GM19351 (cell line): ENCODE results near the gene KIR3DL3.
"Not testable (repeated sequence)": the region's sequence is repeated elsewhere in the genome, so short reads cannot be mapped to it uniquely, and the experiment has no call there.

Experiments used
- ATAC-seq: cut with Tn5 transposase; IDR thresholded peaks from one replicate; pipeline ENCODE4 v1.9.1; 2021; ENCODE audit warnings: mild to moderate bottlenecking, moderate library complexity; ENCODE audit not compliant: unreplicated experiment

The KIR3DL3 gene

DNA sequence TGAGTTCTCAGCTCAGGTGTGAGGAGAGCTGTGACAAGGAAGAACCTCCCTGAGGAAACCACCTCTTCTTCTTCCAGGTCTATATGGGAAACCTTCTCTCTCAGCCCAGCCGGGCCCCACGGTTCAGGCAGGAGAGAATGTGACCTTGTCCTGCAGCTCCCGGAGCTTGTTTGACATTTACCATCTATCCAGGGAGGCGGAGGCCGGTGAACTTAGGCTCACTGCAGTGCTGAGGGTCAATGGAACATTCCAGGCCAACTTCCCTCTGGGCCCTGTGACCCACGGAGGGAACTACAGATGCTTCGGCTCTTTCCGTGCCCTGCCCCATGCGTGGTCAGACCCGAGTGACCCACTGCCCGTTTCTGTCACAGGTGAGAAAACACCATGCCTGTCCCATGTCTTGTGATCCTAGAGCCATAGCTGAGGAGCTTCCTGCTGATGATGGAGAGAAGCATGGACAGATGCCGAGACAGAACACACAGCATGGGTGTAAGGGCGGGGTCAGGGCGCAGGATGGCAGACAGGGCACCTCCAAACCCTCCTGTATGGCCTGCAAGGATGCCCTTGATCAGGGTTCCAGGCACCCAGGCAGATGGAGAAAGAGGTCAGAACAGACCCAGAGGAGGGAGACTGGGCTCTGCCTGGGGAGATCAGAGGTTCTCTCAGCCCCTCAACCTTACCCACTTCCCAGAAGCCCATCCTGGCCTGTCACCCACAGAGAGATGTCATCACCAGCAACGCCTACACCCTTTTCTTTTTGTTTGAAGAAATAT is 5.4 kb downstream of the KIR3DL3 start:
- no peak for ATAC-seq

DNA sequence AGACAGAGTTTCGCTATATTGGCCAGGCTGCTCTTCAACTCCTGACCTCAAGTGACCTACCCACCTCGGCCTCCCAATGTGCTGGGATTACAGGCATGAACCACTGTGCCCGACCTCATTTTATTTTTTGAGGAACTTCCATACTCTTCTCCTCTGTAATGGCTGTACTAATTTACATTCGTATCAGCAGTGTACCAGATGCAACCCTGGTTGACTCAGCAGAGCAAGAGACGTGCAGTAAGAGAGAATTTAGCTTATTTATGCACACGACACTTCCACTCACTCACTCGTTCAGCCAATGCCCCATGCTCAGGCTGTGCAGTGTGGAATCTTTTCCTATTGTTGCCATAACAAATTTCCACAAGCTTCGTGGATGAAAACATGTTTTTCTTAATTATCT is 6.9 kb downstream of the KIR3DL3 start:
- no peak for ATAC-seq

DNA sequence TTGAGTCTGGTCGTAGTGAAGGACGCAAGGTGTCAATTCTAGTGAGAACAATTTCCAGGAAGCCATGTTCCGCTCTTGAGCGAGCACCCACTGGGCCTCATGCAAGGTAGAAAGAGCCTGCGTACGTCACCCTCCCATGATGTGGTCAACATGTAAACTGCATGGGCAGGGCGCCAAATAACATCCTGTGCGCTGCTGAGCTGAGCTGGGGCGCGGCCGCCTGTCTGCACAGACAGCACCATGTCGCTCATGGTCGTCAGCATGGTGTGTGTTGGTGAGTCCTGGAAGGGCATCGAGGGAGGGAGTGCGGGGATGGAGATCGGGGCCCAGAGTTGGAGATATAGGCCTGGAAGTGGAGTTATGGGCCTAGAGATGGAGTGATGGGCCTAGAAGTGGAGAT is 14.1 kb downstream of the KIR3DL3 start, which contains the start of gene KIR2DL3:
Gene KIR2DL3 (plus strand): TSS at position 208 of the 400 bp plus-strand sequence. CDS start 33 bp downstream, at position 241.
- ATAC-seq: not testable (repeated sequence)

DNA sequence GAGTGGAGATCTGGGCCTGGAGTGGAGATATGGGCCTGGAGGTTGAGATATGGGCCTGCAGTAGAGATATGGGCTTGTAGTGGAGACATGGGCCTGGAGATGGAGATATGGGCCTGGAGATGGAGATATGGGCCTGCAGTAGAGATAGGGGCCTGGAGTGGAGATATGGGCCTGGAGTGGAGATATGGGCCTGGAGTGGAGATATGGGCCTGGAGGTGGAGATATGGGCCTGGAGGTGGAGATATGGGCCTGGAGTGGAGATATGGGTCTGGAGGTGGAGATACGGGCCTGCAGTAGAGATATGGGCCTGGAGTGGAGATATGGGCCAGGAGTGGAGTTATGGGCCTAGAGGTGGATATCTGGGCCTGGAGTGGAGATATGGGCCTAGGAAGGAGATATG is 14.5 kb downstream of the KIR3DL3 start:
- no peak for ATAC-seq

DNA sequence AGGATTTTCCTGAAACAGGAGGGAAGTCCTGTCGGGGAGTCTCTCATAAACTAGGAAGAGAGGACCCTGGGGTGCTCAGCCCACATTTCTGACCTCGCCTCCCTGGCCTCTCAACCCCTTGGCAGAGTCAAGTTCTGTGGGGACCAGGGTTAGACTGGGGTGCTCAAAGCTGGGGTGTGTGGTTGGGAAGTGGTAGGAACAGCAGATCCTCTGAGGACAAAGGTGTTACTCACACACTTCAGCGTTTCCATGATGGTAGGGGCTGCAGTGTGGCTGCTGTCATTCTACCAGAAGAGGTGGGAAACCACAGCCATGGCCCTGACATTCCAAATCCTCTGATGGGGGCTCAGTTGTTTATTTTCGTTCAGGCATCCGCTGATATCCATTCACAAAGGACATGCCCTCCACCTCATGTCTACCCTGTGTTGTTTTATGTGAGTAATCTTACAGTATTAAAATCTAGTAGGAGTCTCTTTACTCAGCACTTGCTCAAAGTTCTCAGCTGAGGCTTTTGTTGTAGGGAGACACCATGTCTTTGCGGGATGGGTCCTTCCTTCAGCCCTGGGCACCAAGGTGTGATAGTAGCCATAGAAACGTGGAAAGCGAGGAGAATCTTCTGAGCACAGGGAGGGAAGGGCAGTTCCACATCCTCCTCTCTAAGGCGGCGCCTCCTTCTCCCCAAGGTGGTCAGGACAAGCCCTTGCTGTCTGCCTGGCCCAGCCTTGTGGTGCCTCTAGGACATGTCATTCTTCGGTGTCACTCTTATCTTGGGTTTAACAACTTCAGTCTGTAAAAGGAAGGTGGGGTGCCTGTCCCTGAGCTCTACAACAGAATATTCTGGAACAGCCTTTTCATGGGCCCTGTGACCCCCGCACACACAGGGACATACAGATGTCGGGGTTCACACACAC is 15.6 kb downstream of the KIR3DL3 start:
- ATAC-seq: no peak

DNA sequence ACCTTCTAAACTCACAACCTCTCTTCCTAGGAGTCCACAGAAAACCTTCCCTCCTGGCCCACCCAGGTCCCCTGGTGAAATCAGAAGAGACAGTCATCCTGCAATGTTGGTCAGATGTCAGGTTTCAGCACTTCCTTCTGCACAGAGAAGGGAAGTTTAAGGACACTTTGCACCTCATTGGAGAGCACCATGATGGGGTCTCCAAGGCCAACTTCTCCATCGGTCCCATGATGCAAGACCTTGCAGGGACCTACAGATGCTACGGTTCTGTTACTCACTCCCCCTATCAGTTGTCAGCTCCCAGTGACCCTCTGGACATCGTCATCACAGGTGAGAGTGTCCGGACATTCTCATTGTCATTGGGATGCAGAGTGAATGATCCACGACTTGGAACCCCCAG is 17.7 kb downstream of the KIR3DL3 start:
- not testable (repeated sequence) for ATAC-seq

DNA sequence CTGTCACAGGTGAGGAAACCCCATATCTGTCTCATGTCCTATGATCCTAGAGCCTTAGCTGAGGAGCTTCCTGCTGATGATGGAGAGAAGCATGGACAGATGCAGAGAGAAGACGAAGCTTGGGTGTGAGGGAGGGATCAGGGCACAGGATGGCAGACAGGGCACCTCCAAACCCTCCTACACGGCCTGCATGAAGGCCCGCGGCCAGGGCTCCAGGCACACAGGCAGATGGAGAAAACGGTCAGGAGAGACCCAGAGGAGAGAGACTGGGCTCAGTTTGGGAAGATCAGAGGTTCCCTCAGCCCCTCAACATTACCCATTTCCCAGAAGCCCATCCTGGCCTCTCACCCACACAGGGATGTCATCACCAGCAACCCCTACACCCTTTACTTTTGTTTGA is 19.8 kb downstream of the KIR3DL3 start:
- not testable (repeated sequence) for ATAC-seq

DNA sequence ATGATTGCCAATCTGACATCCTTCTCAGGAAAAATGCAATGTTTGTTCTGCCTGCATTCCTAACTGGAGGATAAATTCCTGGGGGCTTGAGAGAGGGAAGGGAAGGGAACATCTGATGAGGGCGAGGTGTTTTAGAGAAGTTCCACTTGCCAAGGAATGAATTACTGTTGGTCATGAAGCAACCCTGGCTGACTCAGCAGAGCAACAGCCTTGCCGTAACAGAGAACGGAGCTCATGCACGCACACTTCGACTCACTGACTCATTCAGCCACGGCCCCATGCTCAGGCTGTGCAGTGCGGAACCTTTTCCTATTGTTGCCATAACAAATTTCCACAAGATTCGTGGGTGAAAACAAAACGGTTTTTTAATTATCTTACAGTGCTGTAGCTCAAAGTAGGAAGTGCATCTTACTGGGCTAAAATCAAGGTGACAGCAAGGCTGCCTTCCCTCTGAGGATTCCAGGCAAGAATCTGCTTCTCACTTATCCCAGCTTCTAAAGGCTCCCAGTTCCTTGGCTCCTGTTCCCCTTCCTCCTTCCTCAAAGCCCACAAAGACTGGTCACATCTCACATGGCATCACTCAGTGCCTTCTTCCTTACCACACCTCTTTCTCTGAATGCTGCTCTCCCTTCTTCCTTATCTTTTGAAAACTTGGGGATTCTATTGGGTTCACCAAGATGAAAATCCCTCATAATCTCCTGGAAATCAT is 23.5 kb downstream of the KIR3DL3 start:
- not testable (repeated sequence) for ATAC-seq

DNA sequence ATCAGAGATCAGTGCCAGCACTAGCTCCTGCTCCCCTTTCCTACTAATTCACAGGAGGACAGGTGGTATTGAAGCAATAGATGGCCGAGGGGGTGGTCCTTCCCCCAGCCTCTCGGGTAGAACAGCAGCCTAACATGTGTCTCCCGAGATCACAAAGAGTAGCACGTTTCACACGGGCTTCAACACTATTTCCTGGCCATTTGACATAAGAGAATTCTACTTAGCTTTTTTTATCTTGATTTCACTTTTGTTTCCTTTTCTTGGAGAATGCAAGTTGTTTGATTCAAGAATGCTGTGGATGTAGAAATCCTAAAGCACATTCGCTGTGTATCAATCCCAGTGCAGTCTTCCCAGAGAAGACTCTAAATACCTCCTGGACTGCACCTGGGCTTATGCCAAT is 26.0 kb downstream of the KIR3DL3 start:
- ATAC-seq: not testable (repeated sequence)

DNA sequence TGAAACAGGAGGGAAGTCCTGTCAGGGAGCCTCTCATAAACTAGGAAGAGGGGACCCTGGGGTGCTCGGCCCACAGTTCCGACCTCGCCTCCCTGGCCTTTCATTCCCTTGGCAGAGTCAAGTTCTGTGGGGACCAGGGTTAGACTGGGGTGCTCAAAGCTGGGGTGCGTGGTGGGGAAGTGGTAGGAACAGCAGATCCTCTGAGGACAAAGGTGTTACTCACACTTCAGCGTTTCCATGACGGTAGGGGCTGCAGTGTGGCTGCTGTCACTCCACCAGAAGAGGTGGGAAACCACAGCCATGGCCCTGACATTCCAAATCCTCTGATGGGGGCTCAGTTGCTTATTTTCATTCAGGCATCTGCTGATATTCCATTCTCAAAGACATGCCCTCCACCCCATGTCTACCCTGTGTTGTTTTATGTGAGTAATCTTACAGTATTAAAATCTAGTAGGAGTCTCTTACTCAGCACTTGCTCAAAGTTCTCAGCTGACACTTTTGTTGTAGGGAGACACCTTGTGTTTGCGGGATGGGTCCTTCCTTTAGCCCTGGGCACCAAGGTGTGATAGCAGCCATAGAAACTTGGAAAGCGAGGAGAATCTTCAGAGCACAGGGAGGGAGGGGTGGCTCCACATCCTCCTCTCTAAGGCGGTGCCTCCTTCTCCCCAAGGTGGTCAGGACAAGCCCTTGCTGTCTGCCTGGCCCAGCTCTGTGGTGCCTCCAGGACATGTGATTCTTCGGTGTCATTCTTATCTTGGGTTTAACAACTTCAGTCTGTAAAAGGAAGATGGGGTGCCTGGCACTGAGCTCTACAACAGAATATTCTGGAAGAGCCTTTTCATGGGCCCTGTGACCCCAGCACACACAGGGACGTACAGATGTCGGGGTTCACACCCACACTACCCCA is 32.2 kb downstream of the KIR3DL3 start:
- ATAC-seq: not testable (repeated sequence)

DNA sequence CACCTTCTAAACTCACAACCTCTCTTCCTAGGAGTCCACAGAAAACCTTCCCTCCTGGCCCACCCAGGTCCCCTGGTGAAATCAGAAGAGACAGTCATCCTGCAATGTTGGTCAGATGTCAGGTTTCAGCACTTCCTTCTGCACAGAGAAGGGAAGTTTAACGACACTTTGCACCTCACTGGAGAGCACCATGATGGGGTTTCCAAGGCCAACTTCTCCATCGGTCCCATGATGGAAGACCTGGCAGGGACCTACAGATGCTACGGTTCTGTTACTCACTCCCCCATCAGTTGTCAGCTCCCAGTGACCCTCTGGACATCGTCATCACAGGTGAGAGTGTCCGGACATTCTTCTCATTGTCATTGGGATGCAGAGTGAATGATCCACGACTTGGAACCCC is 34.3 kb downstream of the KIR3DL3 start:
- not testable (repeated sequence) for ATAC-seq

DNA sequence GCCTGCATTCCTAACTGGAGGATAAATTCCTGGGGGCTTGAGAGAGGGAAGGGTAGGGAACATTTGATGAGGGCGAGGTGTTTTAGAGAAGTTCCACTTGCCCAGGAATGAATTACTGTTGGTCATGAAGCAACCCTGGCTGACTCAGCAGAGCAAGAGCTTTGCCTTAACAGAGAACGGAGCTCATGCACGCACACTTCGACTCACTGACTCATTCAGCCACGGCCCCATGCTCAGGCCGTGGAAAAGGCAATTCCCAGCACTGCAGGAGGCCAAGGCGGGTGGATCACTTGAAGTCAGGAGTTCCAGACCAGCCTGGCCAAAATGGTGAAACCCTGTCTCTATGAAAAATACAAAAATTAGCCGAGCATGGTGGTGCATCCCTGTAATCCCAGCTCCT is 40.0 kb downstream of the KIR3DL3 start:
- ATAC-seq: not testable (repeated sequence)

DNA sequence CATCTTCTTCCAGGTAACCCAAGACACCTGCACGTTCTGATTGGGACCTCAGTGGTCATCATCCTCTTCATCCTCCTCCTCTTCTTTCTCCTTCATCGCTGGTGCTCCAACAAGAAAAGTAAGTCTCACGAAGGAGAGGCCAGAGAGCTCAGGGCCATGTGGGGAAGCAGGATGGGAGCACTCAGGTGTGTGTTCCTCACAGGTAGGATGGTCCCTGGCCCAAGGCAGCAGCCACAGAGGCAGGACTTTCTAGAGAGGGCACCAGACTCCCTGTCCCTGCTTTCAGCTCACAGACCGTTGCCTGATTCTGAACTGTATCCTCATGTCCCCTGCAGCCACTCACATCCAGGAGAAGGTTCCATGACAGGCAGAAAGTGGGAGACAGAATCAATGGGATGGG is 42.2 kb downstream of the KIR3DL3 start:
- not testable (repeated sequence) for ATAC-seq

DNA sequence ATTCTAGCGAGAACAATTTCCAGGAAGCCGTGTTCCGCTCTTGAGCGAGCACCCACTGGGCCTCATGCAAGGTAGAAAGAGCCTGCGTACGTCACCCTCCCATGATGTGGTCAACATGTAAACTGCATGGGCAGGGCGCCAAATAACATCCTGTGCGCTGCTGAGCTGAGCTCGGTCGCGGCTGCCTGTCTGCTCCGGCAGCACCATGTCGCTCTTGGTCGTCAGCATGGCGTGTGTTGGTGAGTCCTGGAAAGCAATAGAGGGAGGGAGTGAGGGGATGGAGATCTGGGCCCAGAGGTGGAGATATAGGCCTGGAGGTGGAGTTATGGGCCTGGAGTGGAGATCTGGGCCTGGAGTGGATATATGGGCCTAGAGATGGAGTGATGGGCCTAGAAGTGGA is 45.4 kb downstream of the KIR3DL3 start, which contains the start of gene KIR2DL1:
Gene KIR2DL1 (plus strand): TSS at position 148 of the 400 bp plus-strand sequence. CDS start 58 bp downstream, at position 206.
- not testable (repeated sequence) for ATAC-seq

DNA sequence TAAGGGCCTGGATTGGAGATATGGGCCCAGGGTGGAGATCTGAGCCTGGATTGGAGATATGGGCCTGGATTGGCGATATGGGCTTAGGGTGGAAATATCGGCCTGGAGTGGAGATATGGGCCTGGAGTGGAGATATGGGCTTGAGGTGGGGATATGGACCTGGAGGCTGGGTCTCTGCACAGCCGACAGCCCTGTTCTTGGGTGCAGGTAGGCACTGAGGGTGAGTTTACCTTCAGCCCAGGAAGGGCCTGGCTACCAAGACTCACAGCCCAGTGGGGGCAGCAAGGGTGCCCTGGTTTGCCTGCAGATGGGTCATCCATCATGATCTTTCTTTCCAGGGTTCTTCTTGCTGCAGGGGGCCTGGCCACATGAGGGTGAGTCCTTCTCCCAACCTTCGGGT is 46.3 kb downstream of the KIR3DL3 start:
- ATAC-seq: not testable (repeated sequence)

DNA sequence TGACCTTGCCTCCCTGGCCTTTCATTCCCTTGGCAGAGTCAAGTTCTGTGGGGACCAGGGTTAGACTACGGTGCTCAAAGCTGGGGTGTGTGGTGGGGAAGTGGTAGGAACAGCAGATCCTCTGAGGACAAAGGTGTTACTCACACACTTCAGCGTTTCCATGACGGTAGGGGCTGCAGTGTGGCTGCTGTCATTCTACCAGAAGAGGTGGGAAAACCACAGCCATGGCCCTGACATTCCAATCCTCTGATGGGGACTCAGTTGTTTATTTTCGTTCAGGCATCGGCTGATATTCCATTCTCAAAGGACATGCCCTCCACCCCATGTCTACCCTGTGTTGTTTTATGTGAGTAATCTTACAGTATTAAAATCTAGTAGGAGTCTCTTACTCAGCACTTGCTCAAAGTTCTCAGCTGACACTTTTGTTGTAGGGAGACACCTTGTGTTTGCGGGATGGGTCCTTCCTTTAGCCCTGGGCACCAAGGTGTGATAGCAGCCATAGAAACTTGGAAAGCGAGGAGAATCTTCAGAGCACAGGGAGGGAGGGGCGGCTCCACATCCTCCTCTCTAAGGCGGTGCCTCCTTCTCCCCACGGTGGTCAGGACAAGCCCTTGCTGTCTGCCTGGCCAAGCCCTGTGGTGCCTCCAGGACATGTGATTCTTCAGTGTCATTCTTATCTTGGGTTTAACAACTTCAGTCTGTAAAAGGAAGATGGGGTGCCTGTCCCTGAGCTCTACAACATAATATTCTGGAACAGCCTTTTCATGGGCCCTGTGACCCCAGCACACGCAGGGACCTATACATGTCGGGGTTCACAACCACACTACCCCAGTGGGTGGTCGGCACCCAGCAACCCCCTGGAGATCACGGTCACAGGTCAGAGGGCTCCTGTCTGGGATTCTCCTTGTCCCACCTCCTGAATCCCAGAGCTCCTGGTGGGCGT is 47.0 kb downstream of the KIR3DL3 start:
- ATAC-seq: not testable (repeated sequence)

DNA sequence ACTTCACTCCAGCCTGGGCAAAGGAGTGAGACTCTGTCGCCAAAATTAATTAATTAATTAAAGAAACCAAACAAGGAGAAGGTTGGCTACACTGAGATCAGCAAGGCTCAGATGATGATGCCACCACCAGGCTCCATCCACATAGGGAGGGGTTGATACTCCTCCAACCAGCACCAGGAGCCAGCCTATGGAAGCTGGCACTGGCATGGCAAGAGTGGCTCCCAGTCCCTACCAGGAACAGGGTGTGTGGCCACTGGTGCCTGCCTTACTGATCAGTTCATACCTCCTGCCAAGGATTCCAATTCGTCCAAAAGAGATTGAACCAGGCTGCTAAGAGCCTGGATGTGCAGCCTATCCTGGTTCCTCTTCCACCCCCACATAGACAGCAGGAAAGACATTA is 48.4 kb downstream of the KIR3DL3 start:
- not testable (repeated sequence) for ATAC-seq

DNA sequence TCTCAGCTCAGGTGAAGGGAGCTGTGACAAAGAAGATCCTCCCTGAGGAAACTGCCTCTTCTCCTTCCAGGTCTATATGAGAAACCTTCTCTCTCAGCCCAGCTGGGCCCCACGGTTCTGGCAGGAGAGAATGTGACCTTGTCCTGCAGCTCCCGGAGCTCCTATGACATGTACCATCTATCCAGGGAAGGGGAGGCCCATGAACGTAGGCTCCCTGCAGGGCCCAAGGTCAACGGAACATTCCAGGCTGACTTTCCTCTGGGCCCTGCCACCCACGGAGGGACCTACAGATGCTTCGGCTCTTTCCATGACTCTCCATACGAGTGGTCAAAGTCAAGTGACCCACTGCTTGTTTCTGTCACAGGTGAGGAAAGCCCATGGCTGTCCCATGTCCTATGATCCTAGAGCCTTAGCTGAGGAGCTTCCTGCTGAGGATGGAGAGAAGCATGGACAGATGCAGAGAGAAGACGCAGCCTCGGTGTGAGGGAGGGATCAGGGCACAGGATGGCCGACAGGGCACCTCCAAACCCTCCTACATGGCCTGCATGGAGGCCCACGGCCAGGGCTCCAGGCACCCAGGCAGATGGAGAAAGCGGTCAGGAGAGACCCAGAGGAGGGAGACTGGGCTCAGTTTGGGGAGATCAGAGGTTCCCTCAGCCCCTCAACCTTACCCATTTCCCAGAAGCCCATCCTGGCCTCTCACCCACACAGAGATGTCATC is 51.0 kb downstream of the KIR3DL3 start:
- ATAC-seq: not testable (repeated sequence)
